Endothelial cell of umbilical vein (primary cell): Measurements from ENCODE around the gene EML4. TPM values are rescaled to one million over a fixed set of nuclear protein-coding genes. Genes with fewer than 3 reads are reported as not detected.

Source experiments
- BruUV-seq: library from RNA; stranded (reverse); fragments of 400-500 nt; replicated peaks from 2 replicates; lab custom pipeline; 2021; lab: Mats Ljungman, UMichigan
- CTCF ChIA-PET: fragments of 300-600, 350-600 bp; sonication (Branson Sonifier 250); formaldehyde crosslinking; loops from one replicate; lab custom pipeline; 2021; ENCODE audit warnings: antibody characterized with exemption, inconsistent platforms; lab: Charles Lee
- POLR2A ChIA-PET: fragments of 300-600, 350-600 bp; sonication (Branson Sonifier 250); formaldehyde crosslinking; loops from one replicate; lab custom pipeline; 2021; ENCODE audit warnings: antibody characterized with exemption, inconsistent platforms; lab: Charles Lee
- DNase-seq: peaks from one replicate; pipeline ENCODE4 v3.0.0-alpha.2; 2011; ENCODE audit warnings: low read depth, low spot score
- FAIRE-seq: peaks from 2 replicates; lab custom pipeline; 2011; peaks lifted over from hg19 to GRCh38; lab: Jason Lieb, UNC
- H2AFZ ChIP-seq: 2 replicates; pipeline ENCODE4 v1.6.0; 2012; ENCODE audit warnings: low read depth, low read length, control low read depth, inconsistent platforms
- H3K27ac ChIP-seq: 2 replicates; pipeline ENCODE4 v1.5.1; 2011; ENCODE audit warnings: low read depth, mild to moderate bottlenecking, control low read depth, low read length, moderate library complexity; ENCODE audit not compliant: insufficient read depth
- H3K27me3 ChIP-seq, 2 experiments: 2 replicates each; pipeline versions ENCODE4 v1.6.0 to v1.6.1; 2011; ENCODE audit warnings: low read length in 2 of 2, mixed read lengths in 1 of 2; ENCODE audit not compliant: control insufficient read depth in 2 of 2, insufficient read depth in 2 of 2
- H3K36me3 ChIP-seq, 2 experiments: 2 replicates in 1 of 2; 3 replicates in 1 of 2; pipeline ENCODE4 v1.5.1; 2011; ENCODE audit warnings: low read length in 2 of 2, mild to moderate bottlenecking in 1 of 2, moderate library complexity in 1 of 2; ENCODE audit not compliant: control insufficient read depth in 2 of 2, insufficient read depth in 2 of 2; ENCODE audit errors: extremely low read depth in 1 of 2
- H3K4me1 ChIP-seq: 3 replicates; pipeline ENCODE4 v1.5.1; 2011; ENCODE audit warnings: mild to moderate bottlenecking, low read length; ENCODE audit not compliant: control insufficient read depth, insufficient read depth; ENCODE audit errors: extremely low read depth
- H3K4me2 ChIP-seq: 2 replicates; pipeline ENCODE4 v1.6.1; 2011; ENCODE audit warnings: low read length, control low read depth, mixed read lengths; ENCODE audit not compliant: insufficient read depth
- H3K4me3 ChIP-seq, 3 experiments: fragments of 200-600 bp in 1 of 3; sonication (generic), shearing (Covaris generic) in 1 of 3; replicated peaks in 1 of 3; 2 replicates each; pipeline ENCODE4 v1.5.1; 2011 to 2016; ENCODE audit warnings: control low read depth in 3 of 3, low read length in 3 of 3, mild to moderate bottlenecking in 2 of 3, inconsistent platforms in 1 of 3, low read depth in 1 of 3, moderate library complexity in 1 of 3; ENCODE audit not compliant: insufficient read depth in 1 of 3
- H3K79me2 ChIP-seq: 2 replicates; pipeline ENCODE4 v1.6.0; 2012; ENCODE audit warnings: low read length, inconsistent platforms; ENCODE audit not compliant: control insufficient read depth, insufficient read depth
- H3K9ac ChIP-seq: replicated peaks from 2 replicates; pipeline ENCODE3; 2011; ENCODE audit warnings: low read length, control low read depth; ENCODE audit not compliant: insufficient read depth; ENCODE audit errors: extremely low read depth
- H3K9me1 ChIP-seq: replicated peaks from 3 replicates; pipeline ENCODE4 v1.6.0; 2011; ENCODE audit warnings: mild to moderate bottlenecking, low read length; ENCODE audit not compliant: control insufficient read depth, insufficient read depth; ENCODE audit errors: extremely low read depth
- H3K9me3 ChIP-seq: replicated peaks from 2 replicates; pipeline ENCODE4 v1.5.1; 2012; ENCODE audit warnings: low read length, inconsistent platforms; ENCODE audit not compliant: control insufficient read depth, insufficient read depth
- H4K20me1 ChIP-seq: replicated peaks from 2 replicates; pipeline ENCODE3; 2011; ENCODE audit warnings: mild to moderate bottlenecking, low read length; ENCODE audit not compliant: control insufficient read depth, insufficient read depth; ENCODE audit errors: extremely low read depth
- CTCF ChIP-seq, 2 donors: IDR thresholded peaks; 1 replicate in 1 of 2; 2 replicates in 1 of 2; pipeline ENCODE4 v1.5.1; 2011; ENCODE audit warnings: low read length in 2 of 2, mild to moderate bottlenecking in 2 of 2, moderate library complexity in 2 of 2, control low read depth in 1 of 2, inconsistent platforms in 1 of 2, low read depth in 1 of 2; ENCODE audit not compliant: insufficient read depth in 1 of 2; ENCODE audit errors: extremely low read depth in 1 of 2
- EZH2 ChIP-seq: IDR thresholded peaks from 2 replicates; pipeline ENCODE4 v1.6.1; 2012; ENCODE audit warnings: borderline replicate concordance, low read depth, mild to moderate bottlenecking, moderate library complexity, low read length, inconsistent platforms; ENCODE audit not compliant: severe bottlenecking
- FOS ChIP-seq: IDR thresholded peaks from 2 replicates; pipeline ENCODE4 v1.6.1; 2011; ENCODE audit warnings: mild to moderate bottlenecking, low read length, moderate library complexity, borderline replicate concordance; ENCODE audit not compliant: insufficient read depth
- GATA2 ChIP-seq: IDR thresholded peaks from 2 replicates; pipeline ENCODE4 v1.7.0; 2011; ENCODE audit warnings: low read depth, mild to moderate bottlenecking, moderate library complexity, mixed read lengths, low read length; ENCODE audit not compliant: insufficient read length, insufficient read depth
- JUN ChIP-seq: IDR thresholded peaks from 2 replicates; pipeline ENCODE4 v1.6.1; 2011; ENCODE audit warnings: borderline replicate concordance, low read depth; ENCODE audit not compliant: insufficient read length, insufficient read depth
- MAX ChIP-seq: IDR thresholded peaks from 2 replicates; pipeline ENCODE4 v1.6.1; 2011; ENCODE audit not compliant: insufficient read depth, insufficient read length
- MYC ChIP-seq: IDR thresholded peaks from one replicate; pipeline ENCODE4 v1.6.1; 2011; ENCODE audit warnings: mild to moderate bottlenecking, low read depth, low read length
- POLR2A ChIP-seq: IDR thresholded peaks from 2 replicates; pipeline ENCODE4 v1.6.1; 2012; ENCODE audit warnings: low read depth, mild to moderate bottlenecking, control low read depth, low read length
- POLR2AphosphoS5 ChIP-seq: IDR thresholded peaks from 2 replicates; pipeline ENCODE4 v1.6.1; 2012; ENCODE audit warnings: low read depth, mild to moderate bottlenecking, control low read depth, low read length, moderate library complexity; ENCODE audit not compliant: insufficient read depth
- dilution Hi-C: fragments of 300-500 bp; cut with MboI; formaldehyde crosslinking; loops from one replicate; pipeline ENCODE4 v1.15.0; 2019; ENCODE audit warnings: low sequenced_read_pairs; ENCODE audit not compliant: extremely low pct_ligation_motif_present
- intact Hi-C: fragments of 100-400 bp; cut with micrococcal nuclease; formaldehyde crosslinking; loops from one replicate; pipeline ENCODE4 v1.10.0; 2022
- polyA plus RNA-seq, 4 experiments: library from polyadenylated mRNA; depleted of rRNA in 3 of 4; stranded (reverse) in 3 of 4; unstranded in 1 of 4; fragments of >200 nt; gene quantifications; 2 replicates each; pipeline versions ENCODE4 v1.2.1 to v1.2.3, GENCODE V29; 2011 to 2012; ENCODE audit warnings: missing spikeins in 1 of 4
- total RNA-seq: library from RNA; stranded (reverse); gene quantifications from 2 replicates; pipeline ENCODE4 v1.2.3, GENCODE V29; 2021

Gene EML4
- total and polyA plus RNA-seq, 2 donors (not counting 3 experiments of a cell fraction or from before 2014, with no cell fraction given), result 13.3 to 32.0 TPM

- no TSS peak for BruUV-seq
- H3K9me1 ChIP-seq, result no peaks in the 10 kb centered on the region
- FAIRE-seq (no peak), DNase-seq (no peak)
- H3K4me2 ChIP-seq, result no peak overlapping the region
- intact Hi-C loops, result loop anchor here (5.0 kb wide), 1 partner anchor 35 kb away; no protein-coding TSS in a partner anchor
- ChIA-PET POLR2A (no interaction called here), CTCF (interaction anchor here (0.7 to 1.9 kb wide), 6 partner anchors 11 to 161 kb away, joined by 3 to 7 read pairs (median 4); no protein-coding TSS in a partner anchor)
- peaks cover 11% of the 10 kb centered on the region for H3K79me2 ChIP-seq
- H3K9me3 ChIP-seq, result no peaks in the 10 kb centered on the region
- H2AFZ ChIP-seq, result no peak overlapping the region
- no peak overlapping the region for H3K9ac ChIP-seq
- H3K4me1 ChIP-seq, result peaks cover 7% of the 10 kb centered on the region
- dilution Hi-C loops, result no loop called here
- no peak overlapping the region for H3K4me3 ChIP-seq
- H3K36me3 ChIP-seq, result no peaks in the 10 kb centered on the region
- peaks cover 17 to 22% of the 10 kb centered on the region in 2 experiments for H3K27me3 ChIP-seq
- no peak overlapping the region for H3K27ac ChIP-seq
- no peaks in the 10 kb centered on the region for H4K20me1 ChIP-seq
- TF ChIP-seq MAX (no peak), GATA2 (no peak), EZH2 (no peak), JUN (no peak), POLR2AphosphoS5 (no peak), CTCF (IDR thresholded peaks at IDR 0.05; ENCODE audit: extremely low read depth in 1 of 2, insufficient read depth in 1 of 2, low read depth in 1 of 2, low read length in 2 of 2) (no peak), POLR2A (no peak), FOS (no peak), MYC (no peak)
These were observed 1.7 kb upstream of the EML4 start for GRCh38 chr2:42167458-42167857.
